KMS-11 (cell line): Measurements from ENCODE around the gene NDUFB5.

ENCODE experiments used
- H2AFZ ChIP-seq: fragments of 200-600 bp; sonication (generic); 2 replicates; pipeline ENCODE4 v1.6.1; 2016; ENCODE audit warnings: antibody characterized with exemption, mixed run types, low read depth
- H3K27ac ChIP-seq: fragments of 200-600 bp; sonication (generic); 2 replicates; pipeline ENCODE4 v1.6.1; 2016; ENCODE audit warnings: mild to moderate bottlenecking, mixed run types
- H3K27me3 ChIP-seq: fragments of 200-600 bp; sonication (generic); 2 replicates; pipeline ENCODE4 v1.6.1; 2017; ENCODE audit warnings: mild to moderate bottlenecking, low read depth, mixed run types, moderate library complexity; ENCODE audit not compliant: insufficient read depth
- H3K36me3 ChIP-seq: fragments of 200-600 bp; sonication (generic); 2 replicates; pipeline ENCODE4 v1.6.1; 2017; ENCODE audit warnings: mild to moderate bottlenecking, mixed run types; ENCODE audit not compliant: insufficient read depth
- H3K4me1 ChIP-seq: fragments of 200-600 bp; sonication (generic); 2 replicates; pipeline ENCODE4 v1.6.1; 2016; ENCODE audit warnings: mild to moderate bottlenecking, low read depth, mixed run types; ENCODE audit not compliant: poor library complexity, severe bottlenecking
- H3K4me2 ChIP-seq: fragments of 200-600 bp; sonication (generic); 2 replicates; pipeline ENCODE4 v1.7.0; 2016; ENCODE audit warnings: mild to moderate bottlenecking, mixed run types
- H3K4me3 ChIP-seq: fragments of 200-600 bp; sonication (generic); IDR thresholded peaks from 2 replicates; pipeline ENCODE4 v1.6.1; 2017; ENCODE audit warnings: low read depth, low read length, mixed read lengths; ENCODE audit not compliant: insufficient read depth
- H3K79me2 ChIP-seq: fragments of 200-600 bp; sonication (generic); 2 replicates; pipeline ENCODE4 v1.6.1; 2016; ENCODE audit warnings: low read depth, mixed run types; ENCODE audit not compliant: insufficient read depth
- H3K9ac ChIP-seq: fragments of 200-600 bp; sonication (generic); 2 replicates; pipeline ENCODE4 v1.6.1; 2016; ENCODE audit warnings: mild to moderate bottlenecking, mixed run types
- H4K20me1 ChIP-seq: fragments of 200-600 bp; sonication (generic); 2 replicates; pipeline ENCODE4 v1.6.1; 2016; ENCODE audit warnings: mild to moderate bottlenecking, mixed run types; ENCODE audit not compliant: insufficient read depth
- CTCF ChIP-seq: fragments of 200-600 bp; sonication (generic); conservative IDR thresholded peaks from 2 replicates; pipeline ENCODE4 v1.6.1; 2017; ENCODE audit warnings: low read depth, mild to moderate bottlenecking, antibody characterized with exemption, low read length, moderate library complexity, mixed read lengths

Gene NDUFB5

GRCh38 chr3:179603831-179604230 lies 763 bp upstream of the NDUFB5 start:
- Histone ChIP-seq H3K27me3 (no peaks in the 10 kb centered on the region), H3K27ac (peak overlapping the region; percentile 79), H3K4me2 (peak overlapping the region; percentile 93), H2AFZ (peak overlapping the region; percentile 60), H3K4me1 (peaks cover 25% of the 10 kb centered on the region), H3K4me3 (no peak overlapping the region), H3K36me3 (no peaks in the 10 kb centered on the region; the same call in 1 of the 2 replicates), H3K79me2 (peaks cover 53% of the 10 kb centered on the region), H3K9ac (peak overlapping the region; percentile 93), H4K20me1 (no peaks in the 10 kb centered on the region)
- TF ChIP-seq CTCF, result no peak

GRCh38 chr3:179606534-179607085 lies 2.0 kb downstream of the NDUFB5 start:
- no peak overlapping the region for H2AFZ ChIP-seq
- H3K4me3 ChIP-seq, result no peak overlapping the region
- TF ChIP-seq CTCF, result no peak
- H3K79me2 ChIP-seq, result peaks cover 47% of the 10 kb centered on the region
- no peaks in the 10 kb centered on the region for H4K20me1 ChIP-seq
- peaks cover 25% of the 10 kb centered on the region for H3K4me1 ChIP-seq
- H3K36me3 ChIP-seq, result no peaks in the 10 kb centered on the region
- no peak overlapping the region for H3K9ac ChIP-seq
- no peak overlapping the region for H3K4me2 ChIP-seq
- no peak overlapping the region for H3K27ac ChIP-seq
- H3K27me3 ChIP-seq, result no peaks in the 10 kb centered on the region

- Histone ChIP-seq H2AFZ (no peak overlapping the region), H3K9ac (no peak overlapping the region), H3K4me3 (no peak overlapping the region), H4K20me1 (no peaks in the 10 kb centered on the region), H3K4me2 (no peak overlapping the region), H3K27me3 (no peaks in the 10 kb centered on the region), H3K4me1 (peaks cover 12% of the 10 kb centered on the region), H3K79me2 (peaks cover 25% of the 10 kb centered on the region), H3K27ac (no peak overlapping the region), H3K36me3 (no peaks in the 10 kb centered on the region)
- TF ChIP-seq CTCF, result no peak
These were observed 4.5 kb downstream of the NDUFB5 start for GRCh38 chr3:179608931-179609720.

GRCh38 chr3:179610066-179610465 lies 5.5 kb downstream of the NDUFB5 start:
- Histone ChIP-seq H3K4me2 (no peak overlapping the region), H3K9ac (no peak overlapping the region), H2AFZ (no peak overlapping the region), H3K79me2 (peaks cover 19% of the 10 kb centered on the region), H3K36me3 (no peaks in the 10 kb centered on the region), H3K4me1 (peaks cover 12% of the 10 kb centered on the region), H3K27me3 (no peaks in the 10 kb centered on the region), H3K27ac (no peak overlapping the region), H4K20me1 (no peaks in the 10 kb centered on the region), H3K4me3 (no peak overlapping the region)
- no peak for TF ChIP-seq CTCF
